ENCODE results near the gene LPCAT1.
"Not testable (repeated sequence)": the region's sequence is repeated elsewhere in the genome, so short reads cannot be mapped to it uniquely, and the experiment has no call there.

LPCAT1 gene

DNA sequence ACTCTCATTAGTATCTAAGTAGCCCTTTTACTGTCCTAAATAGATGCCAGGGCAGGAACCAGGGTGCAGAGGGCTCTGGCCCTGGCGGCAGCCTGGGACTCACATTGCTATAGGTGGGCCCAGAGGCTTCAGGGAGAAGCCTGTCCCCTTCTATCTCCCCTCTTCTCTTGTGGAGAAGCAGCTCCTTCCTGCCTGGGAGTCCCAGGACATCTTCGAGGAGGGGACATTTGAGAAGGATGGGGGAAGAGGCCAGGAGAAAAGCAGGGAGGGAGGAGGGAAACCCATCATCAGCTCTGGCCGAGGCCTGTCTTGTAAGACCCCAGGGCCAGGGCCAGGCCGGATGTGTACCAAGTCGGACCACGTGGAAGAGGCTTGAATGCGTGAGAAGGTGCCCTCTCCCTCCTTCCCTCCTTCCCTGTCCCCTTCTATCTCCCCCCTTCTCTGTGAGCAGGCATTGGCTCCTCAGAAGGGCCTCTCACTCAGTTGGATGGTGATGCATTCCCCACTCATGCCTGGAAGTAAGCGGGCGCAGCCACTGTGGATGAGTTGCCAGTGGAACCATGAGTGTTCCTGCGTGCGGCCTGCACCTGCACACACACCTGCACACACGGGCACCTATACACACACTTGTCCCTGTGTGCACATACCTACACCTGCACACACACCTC, 20.7 kb upstream of the LPCAT1 start:
- TF ChIP-seq CTCF (conservative IDR thresholded peaks at IDR 0.05; ENCODE audit: control insufficient read depth, insufficient read depth, low read depth, low read length): no peak
- no peak for DNase-seq (ENCODE audit: low read depth)

DNA sequence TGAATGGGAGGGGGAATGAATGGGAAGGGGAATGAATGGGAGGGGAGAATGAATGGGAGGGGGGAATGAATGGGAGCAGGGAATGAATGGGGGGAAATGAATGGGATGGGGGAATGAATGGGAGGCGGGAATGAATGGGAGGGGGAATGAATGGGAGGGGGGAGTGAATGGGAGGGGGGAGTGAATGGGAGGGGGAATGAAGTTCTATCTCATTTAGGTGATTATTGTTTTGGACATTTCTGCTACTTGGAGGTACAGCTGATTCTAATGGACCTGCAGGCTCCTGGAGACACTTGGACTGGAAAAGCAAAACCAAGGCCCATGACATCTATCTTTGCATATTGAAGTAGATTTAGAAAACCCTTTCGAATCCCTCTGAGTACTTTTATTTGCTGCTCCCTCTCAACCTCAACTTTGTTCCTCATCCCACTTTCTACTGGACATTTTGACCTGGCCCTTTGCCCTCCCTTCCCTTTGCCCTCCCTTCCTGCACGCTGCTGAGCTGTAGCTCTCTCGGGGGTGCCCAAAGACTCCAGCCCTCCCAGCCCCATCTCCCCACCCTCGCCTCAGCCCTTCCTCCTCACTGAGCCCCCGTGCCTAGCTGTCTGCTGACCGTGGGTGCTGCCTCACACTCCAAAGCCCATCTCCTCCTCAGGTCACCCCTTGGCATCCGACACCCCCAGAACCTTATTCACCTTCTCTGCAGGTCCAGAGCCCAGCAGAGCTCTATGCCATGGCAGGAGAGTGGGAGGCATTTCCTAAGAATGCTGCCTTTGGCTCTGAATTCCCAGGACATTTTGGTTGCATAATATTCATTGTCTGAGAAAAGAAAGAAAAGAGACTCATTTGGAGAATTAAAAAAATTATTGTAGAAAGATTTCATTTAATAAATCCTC, 19.9 kb upstream of the LPCAT1 start:
- no peak overlapping the region for H3K4me3 ChIP-seq (ENCODE audit: control insufficient read depth, low read depth, low read length)
- peak; percentile 19 for DNase-seq (ENCODE audit: low read depth)
- no peak for TF ChIP-seq CTCF (conservative IDR thresholded peaks at IDR 0.05; ENCODE audit: control insufficient read depth, insufficient read depth, low read depth, low read length)

More for the DNA sequence above, 20.7 kb upstream of the LPCAT1 start:
- no peak overlapping the region for H3K4me3 ChIP-seq (ENCODE audit: control insufficient read depth, low read depth, low read length)

DNA sequence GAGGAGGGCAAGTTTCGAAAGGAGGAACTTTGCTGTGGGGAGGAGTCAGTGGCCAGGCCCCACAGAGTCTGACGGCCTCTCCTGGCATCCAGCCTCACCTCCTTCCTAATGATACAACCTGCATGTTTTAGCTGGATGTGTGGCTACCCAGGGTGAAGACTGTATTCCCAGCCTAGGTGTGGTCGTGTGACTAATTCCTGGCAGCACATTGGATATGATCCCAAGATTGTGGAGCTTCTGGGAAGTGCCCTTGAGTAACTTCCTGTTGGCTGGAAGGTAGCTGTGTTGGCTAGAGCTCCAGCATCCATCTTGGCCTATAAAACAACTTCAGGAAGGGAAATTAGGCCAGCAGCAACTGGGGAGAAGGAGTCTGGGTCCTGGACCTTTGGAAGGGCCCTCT, 19.0 kb upstream of the LPCAT1 start:
- peak; percentile 79 for DNase-seq (ENCODE audit: low read depth)
- no peak overlapping the region for H3K4me3 ChIP-seq (ENCODE audit: control insufficient read depth, low read depth, low read length)
- no peak for TF ChIP-seq CTCF (conservative IDR thresholded peaks at IDR 0.05; ENCODE audit: control insufficient read depth, insufficient read depth, low read depth, low read length)

DNA sequence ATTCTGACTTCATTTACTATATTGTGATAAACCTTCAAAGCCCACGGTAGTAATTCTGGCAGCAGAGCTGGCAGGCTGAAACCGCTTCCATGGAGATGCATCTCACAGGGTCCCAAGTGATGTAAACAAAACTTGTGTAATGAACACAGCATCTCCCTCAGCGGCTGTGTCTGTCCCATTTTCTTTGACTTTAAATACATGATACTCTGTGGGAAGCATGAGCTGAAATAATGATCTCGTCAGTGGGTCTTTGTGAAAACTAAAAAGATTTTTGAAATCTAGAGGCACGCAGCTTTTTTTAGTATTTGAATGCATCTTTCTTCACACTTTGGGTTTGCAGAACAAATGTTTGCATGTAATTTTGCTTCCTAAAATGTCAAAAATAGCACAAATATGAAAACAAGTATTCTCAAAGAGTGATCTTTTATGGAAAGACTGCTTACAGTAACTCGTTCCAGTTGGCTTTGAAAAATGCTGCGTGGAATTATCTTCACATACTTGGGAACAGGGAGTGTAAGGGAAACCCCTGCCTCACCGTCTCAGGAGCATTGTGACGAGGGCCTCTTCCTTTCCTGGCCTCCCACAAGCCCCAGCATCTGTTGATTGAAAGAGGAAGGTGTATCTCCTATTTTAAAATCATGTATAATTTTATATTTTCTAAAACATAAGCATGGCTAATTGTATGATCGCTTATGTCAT, 18.1 kb upstream of the LPCAT1 start:
- no peak for DNase-seq (ENCODE audit: low read depth)
- TF ChIP-seq CTCF (conservative IDR thresholded peaks at IDR 0.05; ENCODE audit: control insufficient read depth, insufficient read depth, low read depth, low read length): no peak
- no peak overlapping the region for H3K4me3 ChIP-seq (ENCODE audit: control insufficient read depth, low read depth, low read length)

DNA sequence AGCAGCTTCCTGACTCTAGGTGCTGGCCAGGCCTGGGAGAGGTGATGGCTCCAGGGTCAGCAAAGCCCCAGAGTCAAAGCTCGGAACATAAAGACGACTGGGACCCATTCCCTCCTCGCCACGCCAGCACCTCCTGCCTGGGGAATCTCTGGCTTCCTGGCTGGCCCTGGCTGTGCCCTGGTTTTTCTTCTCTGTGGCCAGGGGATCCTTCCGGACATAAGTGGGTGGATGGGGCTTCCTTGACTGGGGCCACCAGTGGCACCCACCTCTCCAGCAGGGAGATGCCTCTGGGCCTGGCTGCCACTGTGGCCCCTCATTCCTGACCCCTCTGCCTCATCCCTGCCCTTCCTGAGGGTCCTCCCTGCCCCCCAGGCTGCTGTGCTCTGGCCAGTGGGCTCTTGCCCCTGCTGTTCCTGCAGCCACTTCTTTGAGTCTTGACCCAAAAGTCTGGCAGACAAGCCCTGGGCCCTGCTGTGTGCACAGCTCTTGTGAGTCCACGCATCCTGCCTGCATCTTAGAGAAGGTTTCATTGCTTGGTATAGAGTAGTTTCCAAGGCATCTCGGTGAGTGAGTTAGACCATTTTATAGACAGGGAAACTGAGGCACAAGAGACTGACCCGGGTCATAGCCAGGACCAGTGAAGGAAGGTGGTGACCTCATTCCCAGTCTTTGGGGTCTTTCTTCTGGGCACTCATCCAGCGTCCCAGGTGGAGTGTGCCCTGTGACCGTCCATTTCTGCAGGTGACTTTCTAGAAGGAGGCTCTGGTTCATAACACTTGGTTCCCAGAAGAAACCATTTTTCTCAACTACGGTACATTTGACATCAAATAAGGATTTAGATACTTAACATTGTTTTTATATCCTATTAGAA, 17.3 kb upstream of the LPCAT1 start:
- TF ChIP-seq CTCF (conservative IDR thresholded peaks at IDR 0.05; ENCODE audit: control insufficient read depth, insufficient read depth, low read depth, low read length): no peak
- no peak overlapping the region for H3K4me3 ChIP-seq (ENCODE audit: control insufficient read depth, low read depth, low read length)
- no peak for DNase-seq (ENCODE audit: low read depth)

DNA sequence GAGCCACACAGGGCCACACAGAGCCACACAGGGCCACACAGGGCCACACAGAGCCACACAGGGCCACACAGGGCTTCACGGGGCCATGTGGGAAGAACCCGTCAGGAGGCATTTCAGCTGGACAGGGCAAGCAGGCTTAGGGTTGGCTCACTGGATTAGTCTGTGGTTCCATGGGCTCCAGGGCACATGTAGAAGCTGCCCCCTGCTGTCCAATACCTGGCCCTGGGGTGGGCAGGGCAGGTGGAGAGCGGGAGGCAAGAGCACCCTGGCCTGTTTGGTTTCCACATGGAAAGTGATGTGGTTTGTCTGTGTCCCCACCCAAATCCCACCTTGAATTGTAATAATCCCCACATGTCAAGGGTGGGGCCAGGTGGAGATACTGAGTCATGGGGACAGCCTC, 16.4 kb upstream of the LPCAT1 start:
- DNase-seq (ENCODE audit: low read depth): no peak
- no peak overlapping the region for H3K4me3 ChIP-seq (ENCODE audit: control insufficient read depth, low read depth, low read length)
- TF ChIP-seq CTCF (conservative IDR thresholded peaks at IDR 0.05; ENCODE audit: control insufficient read depth, insufficient read depth, low read depth, low read length): no peak

- DNase-seq (ENCODE audit: low read depth): not testable (repeated sequence)
These were observed 15.8 kb upstream of the LPCAT1 start for GRCh38 chr5:1539393-1540161.

More at GRCh38 chr5:1539393-1540161, 15.8 kb upstream of the LPCAT1 start:
- not testable (repeated sequence) for H3K4me3 ChIP-seq (ENCODE audit: control insufficient read depth, low read depth, low read length)

Measured in fibroblast of mammary gland (primary cell).